ENCODE data around the gene FAM114A1.

The FAM114A1 gene

DNA sequence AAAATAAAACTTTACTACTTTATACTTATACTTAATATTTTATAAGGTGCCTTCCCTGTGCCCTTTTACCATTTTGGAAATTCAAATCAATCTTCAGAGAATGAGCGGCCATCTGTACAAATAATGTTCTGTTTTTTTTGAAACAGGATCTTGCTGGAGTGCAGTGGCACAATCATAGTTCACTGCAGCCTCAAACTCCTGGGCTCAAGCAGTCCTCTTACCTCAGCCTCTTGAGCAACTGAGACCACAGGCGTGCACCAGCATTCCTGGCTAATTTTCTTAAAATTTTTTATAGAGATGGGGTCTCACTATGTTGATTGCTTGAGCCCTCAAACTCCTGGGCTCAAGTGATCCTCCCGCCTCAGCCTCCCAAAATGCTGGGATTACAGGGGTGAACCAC is 53.5 kb downstream of the FAM114A1 start:
- Histone ChIP-seq H3K9me3 (ENCODE audit: control insufficient read depth, insufficient read depth, low read depth, low read length) (no peaks in the 10 kb centered on the region), H3K4me1 (ENCODE audit: control insufficient read depth, insufficient read depth, low read length) (no peaks in the 10 kb centered on the region), H3K4me3 (ENCODE audit: low read depth, low read length) (no peak overlapping the region), H3K36me3 (ENCODE audit: control insufficient read depth in 2 of 2, insufficient read depth in 1 of 2, low read length in 2 of 2) (peaks cover 0 to 31% of the 10 kb centered on the region in 2 experiments; a peak in 1 of 3 replicates), H3K27ac (ENCODE audit: extremely low read depth, low read depth, low read length) (no peak overlapping the region)
- CTCF ChIA-PET: no interaction called here
- TF ChIP-seq ZSCAN30 (tag by site-specific recombination; IDR thresholded peaks at IDR 0.05) (no peak), ZNF37A (tag by site-specific recombination; IDR thresholded peaks at IDR 0.05) (no peak), ZNF302 (tag by site-specific recombination; IDR thresholded peaks at IDR 0.05; ENCODE audit: low read depth) (no peak), ZNF791 (tag by site-specific recombination; IDR thresholded peaks at IDR 0.05) (no peak), ZNF221 (tag by site-specific recombination; IDR thresholded peaks at IDR 0.05; ENCODE audit: borderline replicate concordance) (no peak), TCF7L2 (IDR thresholded peaks at IDR 0.05; ENCODE audit: borderline replicate concordance, low read depth, low read length) (no peak), ZNF426 (tag by site-specific recombination; IDR thresholded peaks at IDR 0.05) (no peak), ZNF701 (tag by site-specific recombination; IDR thresholded peaks at IDR 0.05) (no peak), BCL11A (tag by site-specific recombination; IDR thresholded peaks at IDR 0.05; ENCODE audit: low read depth) (no peak), ZNF529 (tag by site-specific recombination; IDR thresholded peaks at IDR 0.05; ENCODE audit: insufficient replicate concordance) (no peak), ZNF792 (tag by site-specific recombination; IDR thresholded peaks at IDR 0.05) (no peak), ZNF623 (tag by site-specific recombination; IDR thresholded peaks at IDR 0.05) (no peak), ZBTB21 (tag by site-specific recombination; IDR thresholded peaks at IDR 0.05) (no peak)
- TF ChIP-seq, protein P1, sequence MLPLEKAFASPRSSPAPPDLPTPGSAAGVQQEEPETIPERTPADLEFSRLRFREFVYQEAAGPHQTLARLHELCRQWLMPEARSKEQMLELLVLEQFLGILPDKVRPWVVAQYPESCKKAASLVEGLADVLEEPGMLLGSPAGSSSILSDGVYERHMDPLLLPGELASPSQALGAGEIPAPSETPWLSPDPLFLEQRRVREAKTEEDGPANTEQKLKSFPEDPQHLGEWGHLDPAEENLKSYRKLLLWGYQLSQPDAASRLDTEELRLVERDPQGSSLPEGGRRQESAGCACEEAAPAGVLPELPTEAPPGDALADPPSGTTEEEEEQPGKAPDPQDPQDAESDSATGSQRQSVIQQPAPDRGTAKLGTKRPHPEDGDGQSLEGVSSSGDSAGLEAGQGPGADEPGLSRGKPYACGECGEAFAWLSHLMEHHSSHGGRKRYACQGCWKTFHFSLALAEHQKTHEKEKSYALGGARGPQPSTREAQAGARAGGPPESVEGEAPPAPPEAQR (tag by site-specific recombination; IDR thresholded peaks at IDR 0.05): no peak
- POLR2A ChIA-PET: no interaction called here

DNA sequence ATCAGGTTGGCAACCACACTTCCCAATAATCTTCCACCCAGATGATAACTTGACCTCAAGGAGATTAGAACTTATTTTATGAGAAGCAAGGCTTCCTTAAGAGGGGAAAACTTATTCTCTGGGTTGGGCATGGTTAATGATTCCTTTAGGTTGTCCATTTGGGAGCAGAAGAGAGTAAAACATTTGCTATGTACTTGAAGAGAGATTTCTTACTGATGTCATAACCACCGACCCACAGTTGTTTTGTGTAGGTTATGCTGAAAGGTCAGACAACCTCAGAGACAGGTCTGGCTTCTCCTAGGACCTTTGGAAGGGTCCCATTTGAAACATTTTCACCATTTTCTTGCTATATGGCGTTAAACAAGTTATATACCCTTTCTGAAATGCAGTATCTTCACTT is 56.1 kb downstream of the FAM114A1 start:
- Histone ChIP-seq H3K9me3 (ENCODE audit: control insufficient read depth, insufficient read depth, low read depth, low read length) (no peaks in the 10 kb centered on the region), H3K4me3 (ENCODE audit: low read depth, low read length) (no peak overlapping the region), H3K36me3 (ENCODE audit: control insufficient read depth in 2 of 2, insufficient read depth in 1 of 2, low read length in 2 of 2) (peaks cover 0 to 36% of the 10 kb centered on the region in 2 experiments; a peak in 1 of 3 replicates), H3K4me1 (ENCODE audit: control insufficient read depth, insufficient read depth, low read length) (no peaks in the 10 kb centered on the region), H3K27ac (ENCODE audit: extremely low read depth, low read depth, low read length) (no peak overlapping the region)
- ChIA-PET POLR2A (no interaction called here), CTCF (interaction anchor here (0.6 to 1.1 kb wide), 2 partner anchors 23 to 140 kb away, joined by 3 to 6 read pairs; no protein-coding TSS in a partner anchor)
- TF ChIP-seq RBAK (tag by site-specific recombination; IDR thresholded peaks at IDR 0.05) (no peak), YY1 (tag by site-specific recombination; IDR thresholded peaks at IDR 0.05) (no peak)

DNA sequence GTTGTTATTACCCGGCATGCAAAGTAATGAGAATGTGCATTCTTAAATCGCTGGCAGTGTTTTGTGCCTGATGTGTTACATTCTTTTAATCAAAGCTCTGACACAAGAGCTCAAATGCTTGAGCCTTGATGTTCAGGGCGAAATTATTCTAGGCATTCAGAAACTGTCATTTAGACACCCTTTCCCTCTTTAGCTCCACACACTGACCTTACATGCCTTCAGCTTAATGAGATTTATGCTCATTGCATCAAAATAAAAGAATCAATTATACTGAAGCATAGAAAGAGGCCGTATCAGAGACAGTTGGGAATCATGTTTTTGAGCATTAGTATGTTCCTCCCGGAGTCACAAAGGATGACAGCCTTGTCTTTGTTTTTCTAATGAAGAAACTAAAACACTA is 56.7 kb downstream of the FAM114A1 start:
- TF ChIP-seq, protein P2, sequence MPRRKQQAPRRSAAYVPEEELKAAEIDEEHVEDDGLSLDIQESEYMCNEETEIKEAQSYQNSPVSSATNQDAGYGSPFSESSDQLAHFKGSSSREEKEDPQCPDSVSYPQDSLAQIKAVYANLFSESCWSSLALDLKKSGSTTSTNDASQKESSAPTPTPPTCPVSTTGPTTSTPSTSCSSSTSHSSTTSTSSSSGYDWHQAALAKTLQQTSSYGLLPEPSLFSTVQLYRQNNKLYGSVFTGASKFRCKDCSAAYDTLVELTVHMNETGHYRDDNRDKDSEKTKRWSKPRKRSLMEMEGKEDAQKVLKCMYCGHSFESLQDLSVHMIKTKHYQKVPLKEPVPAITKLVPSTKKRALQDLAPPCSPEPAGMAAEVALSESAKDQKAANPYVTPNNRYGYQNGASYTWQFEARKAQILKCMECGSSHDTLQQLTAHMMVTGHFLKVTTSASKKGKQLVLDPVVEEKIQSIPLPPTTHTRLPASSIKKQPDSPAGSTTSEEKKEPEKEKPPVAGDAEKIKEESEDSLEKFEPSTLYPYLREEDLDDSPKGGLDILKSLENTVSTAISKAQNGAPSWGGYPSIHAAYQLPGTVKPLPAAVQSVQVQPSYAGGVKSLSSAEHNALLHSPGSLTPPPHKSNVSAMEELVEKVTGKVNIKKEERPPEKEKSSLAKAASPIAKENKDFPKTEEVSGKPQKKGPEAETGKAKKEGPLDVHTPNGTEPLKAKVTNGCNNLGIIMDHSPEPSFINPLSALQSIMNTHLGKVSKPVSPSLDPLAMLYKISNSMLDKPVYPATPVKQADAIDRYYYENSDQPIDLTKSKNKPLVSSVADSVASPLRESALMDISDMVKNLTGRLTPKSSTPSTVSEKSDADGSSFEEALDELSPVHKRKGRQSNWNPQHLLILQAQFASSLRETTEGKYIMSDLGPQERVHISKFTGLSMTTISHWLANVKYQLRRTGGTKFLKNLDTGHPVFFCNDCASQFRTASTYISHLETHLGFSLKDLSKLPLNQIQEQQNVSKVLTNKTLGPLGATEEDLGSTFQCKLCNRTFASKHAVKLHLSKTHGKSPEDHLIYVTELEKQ (tag by site-specific recombination; IDR thresholded peaks at IDR 0.05; ENCODE audit: borderline replicate concordance): no peak
- TF ChIP-seq ZBTB17 (tag by site-specific recombination; IDR thresholded peaks at IDR 0.05) (no peak), ZBTB1 (tag by site-specific recombination; IDR thresholded peaks at IDR 0.05) (no peak), ZNF433 (tag by site-specific recombination; IDR thresholded peaks at IDR 0.05; ENCODE audit: low read depth) (no peak), MYNN (tag by site-specific recombination; IDR thresholded peaks at IDR 0.05; ENCODE audit: borderline replicate concordance) (no peak), RBAK (tag by site-specific recombination; IDR thresholded peaks at IDR 0.05) (no peak)
- TF ChIP-seq, protein P3, sequence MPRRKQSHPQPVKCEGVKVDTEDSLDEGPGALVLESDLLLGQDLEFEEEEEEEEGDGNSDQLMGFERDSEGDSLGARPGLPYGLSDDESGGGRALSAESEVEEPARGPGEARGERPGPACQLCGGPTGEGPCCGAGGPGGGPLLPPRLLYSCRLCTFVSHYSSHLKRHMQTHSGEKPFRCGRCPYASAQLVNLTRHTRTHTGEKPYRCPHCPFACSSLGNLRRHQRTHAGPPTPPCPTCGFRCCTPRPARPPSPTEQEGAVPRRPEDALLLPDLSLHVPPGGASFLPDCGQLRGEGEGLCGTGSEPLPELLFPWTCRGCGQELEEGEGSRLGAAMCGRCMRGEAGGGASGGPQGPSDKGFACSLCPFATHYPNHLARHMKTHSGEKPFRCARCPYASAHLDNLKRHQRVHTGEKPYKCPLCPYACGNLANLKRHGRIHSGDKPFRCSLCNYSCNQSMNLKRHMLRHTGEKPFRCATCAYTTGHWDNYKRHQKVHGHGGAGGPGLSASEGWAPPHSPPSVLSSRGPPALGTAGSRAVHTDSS (tag by site-specific recombination; IDR thresholded peaks at IDR 0.05): no peak
- POLR2A ChIA-PET: no interaction called here
- Histone ChIP-seq H3K36me3 (ENCODE audit: control insufficient read depth in 2 of 2, insufficient read depth in 1 of 2, low read length in 2 of 2) (peaks cover 0 to 38% of the 10 kb centered on the region in 2 experiments; a peak in 1 of 3 replicates), H3K4me1 (ENCODE audit: control insufficient read depth, insufficient read depth, low read length) (no peaks in the 10 kb centered on the region), H3K27ac (ENCODE audit: extremely low read depth, low read depth, low read length) (no peak overlapping the region), H3K9me3 (ENCODE audit: control insufficient read depth, insufficient read depth, low read depth, low read length) (no peaks in the 10 kb centered on the region), H3K4me3 (ENCODE audit: low read depth, low read length) (no peak overlapping the region)
- CTCF ChIA-PET: interaction anchor here (0.6 to 2.0 kb wide), 2 partner anchors 141 to 164 kb away, joined by 3 to 4 read pairs; no protein-coding TSS in a partner anchor

Data from HEK293 (cell line).